Neural cell (in vitro differentiated cells): ENCODE measurements around the gene MAP3K19. TPM values are rescaled to one million over a fixed set of nuclear protein-coding genes. Genes with fewer than 3 reads are reported as not detected.

Experiments used
- H2AFZ ChIP-seq: fragments of 200-600, 300-800 bp; sonication (generic), shearing (Covaris generic); 2 replicates; pipeline ENCODE4 v1.6.0; 2014; ENCODE audit warnings: low read depth, mild to moderate bottlenecking, antibody characterized with exemption, low read length, moderate library complexity
- H3F3A ChIP-seq: fragments of 200-600 bp; shearing (Covaris generic); 2 replicates; pipeline ENCODE4 v1.6.1; 2016; ENCODE audit warnings: mild to moderate bottlenecking, moderate library complexity, mixed read lengths, antibody characterized with exemption, low read length; ENCODE audit not compliant: insufficient read depth, poor library complexity, severe bottlenecking
- H3K27ac ChIP-seq: fragments of 200-600, 300-800 bp; sonication (generic), shearing (Covaris generic); 2 replicates; pipeline ENCODE4 v1.5.1; 2014; ENCODE audit warnings: mild to moderate bottlenecking, low read length, moderate library complexity
- H3K27me3 ChIP-seq: fragments of 300-800, 200-600 bp; sonication (generic), shearing (Covaris generic); 2 replicates; pipeline ENCODE4 v1.6.0; 2014; ENCODE audit warnings: mild to moderate bottlenecking, low read depth, low read length, moderate library complexity; ENCODE audit not compliant: insufficient read depth
- H3K36me3 ChIP-seq: fragments of 300-800, 200-600 bp; sonication (generic), shearing (Covaris generic); 2 replicates; pipeline ENCODE4 v1.5.1; 2014; ENCODE audit warnings: mild to moderate bottlenecking, antibody characterized with exemption, low read length, moderate library complexity; ENCODE audit not compliant: insufficient read depth
- H3K4me2 ChIP-seq: fragments of 300-800, 200-600 bp; sonication (generic), shearing (Covaris generic); 2 replicates; pipeline ENCODE4 v1.6.0; 2014; ENCODE audit warnings: mild to moderate bottlenecking, low read length
- H3K4me3 ChIP-seq: fragments of 300-800, 200-600 bp; sonication (generic), shearing (Covaris generic); 2 replicates; pipeline ENCODE4 v1.5.1; 2014; ENCODE audit warnings: mild to moderate bottlenecking, low read length, moderate library complexity
- H3K79me2 ChIP-seq: fragments of 200-600 bp; shearing (Covaris generic); replicated peaks from 2 replicates; pipeline ENCODE4 v1.6.0; 2014; ENCODE audit warnings: mild to moderate bottlenecking, low read length, moderate library complexity; ENCODE audit not compliant: insufficient read depth
- H3K9ac ChIP-seq: fragments of 300-800, 200-600 bp; sonication (generic), shearing (Covaris generic); 2 replicates; pipeline ENCODE4 v1.6.1; 2016; ENCODE audit warnings: mild to moderate bottlenecking, low read length, mixed read lengths
- H3K9me2 ChIP-seq: fragments of 200-600 bp; shearing (Covaris generic); 2 replicates; pipeline ENCODE4 v1.6.1; 2016; ENCODE audit warnings: mild to moderate bottlenecking, low read length, mixed read lengths; ENCODE audit not compliant: insufficient read depth
- H3K9me3 ChIP-seq: fragments of 200-600, 300-800 bp; sonication (generic), shearing (Covaris generic); 2 replicates; pipeline ENCODE4 v1.6.1; 2016; ENCODE audit warnings: mild to moderate bottlenecking, mixed run types, low read length, moderate library complexity, mixed read lengths
- H4K20me1 ChIP-seq: fragments of 200-600 bp; shearing (Covaris generic); 2 replicates; pipeline ENCODE4 v1.6.1; 2016; ENCODE audit warnings: mild to moderate bottlenecking, mixed run types; ENCODE audit not compliant: insufficient read depth
- EZH2 ChIP-seq: fragments of 200-600, 300-800 bp; shearing (Covaris generic), sonication (generic); IDR thresholded peaks from 2 replicates; pipeline ENCODE4 v1.6.1; 2014; ENCODE audit warnings: antibody characterized with exemption, low read length, borderline replicate concordance, mild to moderate bottlenecking; ENCODE audit not compliant: insufficient read depth, poor library complexity, severe bottlenecking
- MXI1 ChIP-seq: fragments of 450-650 bp; conservative IDR thresholded peaks from 2 replicates; pipeline ENCODE4 v1.6.1; 2014; ENCODE audit warnings: antibody characterized with exemption, mild to moderate bottlenecking; ENCODE audit not compliant: poor library complexity, severe bottlenecking
- POLR2AphosphoS5 ChIP-seq: IDR thresholded peaks from 2 replicates; pipeline ENCODE4 v1.6.1; 2012
- RAD21 ChIP-seq: fragments of 450-650 bp; conservative IDR thresholded peaks from 2 replicates; pipeline ENCODE4 v1.6.1; 2014; ENCODE audit warnings: antibody characterized with exemption, mild to moderate bottlenecking, moderate library complexity
- SMC3 ChIP-seq: fragments of 450-650 bp; conservative IDR thresholded peaks from 2 replicates; pipeline ENCODE4 v1.6.1; 2014; ENCODE audit warnings: antibody characterized with exemption, mild to moderate bottlenecking, moderate library complexity; ENCODE audit not compliant: poor library complexity
- TAF1 ChIP-seq: IDR thresholded peaks from 2 replicates; pipeline ENCODE4 v1.6.1; 2012; ENCODE audit warnings: low read depth
- polyA plus RNA-seq: library from polyadenylated mRNA; depleted of rRNA; stranded (reverse); fragments of >200 nt; gene quantifications from 2 replicates; pipeline ENCODE4 v1.2.3, GENCODE V29; 2014
- TF ChIP-seq, protein P1 (sequence below): fragments of 450-650 bp; IDR thresholded peaks from 2 replicates; pipeline ENCODE4 v1.5.1; 2014; ENCODE audit warnings: antibody characterized with exemption, mild to moderate bottlenecking, moderate library complexity; ENCODE audit not compliant: poor library complexity, severe bottlenecking
- TF ChIP-seq, protein P2 (sequence below): IDR thresholded peaks from 2 replicates; pipeline ENCODE4 v1.6.1; 2012; ENCODE audit warnings: borderline replicate concordance

The MAP3K19 gene
- polyA plus RNA-seq, 1 donor from 2014 or later: not detected

DNA sequence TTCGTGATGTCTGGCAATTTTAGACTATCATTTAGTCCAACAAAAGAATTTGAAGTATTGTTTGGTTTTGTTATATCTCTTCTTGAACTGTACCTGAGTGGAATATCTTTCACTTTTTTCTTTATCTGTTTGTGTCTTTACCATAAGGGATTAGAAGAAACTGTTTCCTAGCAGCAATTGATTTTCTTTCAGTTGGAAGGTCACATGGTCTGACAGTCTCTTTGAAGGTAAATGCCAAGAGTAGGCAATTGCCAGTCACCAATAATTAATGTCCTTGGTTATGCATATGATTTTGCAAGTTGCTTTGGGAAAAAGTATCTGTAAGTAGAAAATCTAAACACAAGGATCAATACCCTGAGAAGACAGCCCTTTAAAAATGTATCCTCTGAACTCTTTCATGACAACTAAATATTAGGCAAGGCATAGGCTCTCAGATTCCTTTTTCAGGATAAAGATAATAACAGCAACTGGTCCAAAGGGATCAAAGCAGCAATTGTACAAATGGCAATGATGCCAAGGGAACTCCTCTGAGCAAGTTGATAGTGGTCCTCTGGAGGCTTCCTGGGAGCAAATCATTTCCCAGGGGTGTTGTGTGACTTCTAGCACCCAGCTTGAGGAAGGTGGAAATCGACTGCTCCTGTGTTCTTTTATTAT is 17.6 kb downstream of the MAP3K19 start:
- Histone ChIP-seq H3K36me3 (no peaks in the 10 kb centered on the region), H3K9ac (no peak overlapping the region), H3K79me2 (no peaks in the 10 kb centered on the region), H3K9me3 (no peaks in the 10 kb centered on the region), H3K9me2 (no peaks in the 10 kb centered on the region), H3K4me2 (no peak overlapping the region), H3K4me3 (no peak overlapping the region), H3F3A (no peaks in the 10 kb centered on the region), H2AFZ (peak overlapping the region; percentile 8), H4K20me1 (no peaks in the 10 kb centered on the region), H3K27me3 (no peaks in the 10 kb centered on the region), H3K27ac (no peak overlapping the region)
- TF ChIP-seq, protein P1, sequence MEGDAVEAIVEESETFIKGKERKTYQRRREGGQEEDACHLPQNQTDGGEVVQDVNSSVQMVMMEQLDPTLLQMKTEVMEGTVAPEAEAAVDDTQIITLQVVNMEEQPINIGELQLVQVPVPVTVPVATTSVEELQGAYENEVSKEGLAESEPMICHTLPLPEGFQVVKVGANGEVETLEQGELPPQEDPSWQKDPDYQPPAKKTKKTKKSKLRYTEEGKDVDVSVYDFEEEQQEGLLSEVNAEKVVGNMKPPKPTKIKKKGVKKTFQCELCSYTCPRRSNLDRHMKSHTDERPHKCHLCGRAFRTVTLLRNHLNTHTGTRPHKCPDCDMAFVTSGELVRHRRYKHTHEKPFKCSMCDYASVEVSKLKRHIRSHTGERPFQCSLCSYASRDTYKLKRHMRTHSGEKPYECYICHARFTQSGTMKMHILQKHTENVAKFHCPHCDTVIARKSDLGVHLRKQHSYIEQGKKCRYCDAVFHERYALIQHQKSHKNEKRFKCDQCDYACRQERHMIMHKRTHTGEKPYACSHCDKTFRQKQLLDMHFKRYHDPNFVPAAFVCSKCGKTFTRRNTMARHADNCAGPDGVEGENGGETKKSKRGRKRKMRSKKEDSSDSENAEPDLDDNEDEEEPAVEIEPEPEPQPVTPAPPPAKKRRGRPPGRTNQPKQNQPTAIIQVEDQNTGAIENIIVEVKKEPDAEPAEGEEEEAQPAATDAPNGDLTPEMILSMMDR: no peak
- TF ChIP-seq SMC3 (no peak), POLR2AphosphoS5 (no peak), RAD21 (no peak), TAF1 (no peak), EZH2 (no peak)

DNA sequence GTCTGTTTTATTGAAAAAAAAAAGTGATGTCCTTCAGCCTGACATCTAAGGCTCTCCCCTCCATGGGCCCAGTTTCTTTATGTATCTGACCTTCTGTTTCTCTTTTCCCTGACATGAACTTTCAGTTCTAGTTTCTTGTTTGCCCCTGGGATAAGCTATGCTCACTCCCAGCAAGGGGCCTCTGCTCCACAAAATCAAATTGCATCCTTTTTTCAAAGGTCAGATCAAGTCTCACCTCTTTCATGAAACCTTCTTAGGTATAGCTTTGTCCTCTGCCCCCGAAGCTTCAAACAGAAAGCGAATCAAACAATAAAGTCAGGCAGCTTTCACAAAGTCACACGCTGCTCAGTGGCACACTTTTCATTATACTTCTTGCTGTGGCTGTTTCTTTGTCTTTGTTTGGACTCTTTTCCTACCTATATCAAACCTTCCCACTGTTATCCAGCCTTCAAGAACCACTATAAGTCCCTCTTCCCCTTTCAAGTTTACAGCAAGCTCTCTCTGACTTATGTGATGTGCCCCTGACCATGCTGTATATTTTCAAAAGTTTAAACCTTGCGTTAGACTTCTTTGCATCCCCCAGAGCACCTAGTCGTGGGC is 23.3 kb downstream of the MAP3K19 start:
- H3K4me3 ChIP-seq: no peak overlapping the region
- no peaks in the 10 kb centered on the region for H3F3A ChIP-seq
- H3K36me3 ChIP-seq: no peaks in the 10 kb centered on the region
- no peaks in the 10 kb centered on the region for H3K27me3 ChIP-seq
- no peak overlapping the region for H3K4me2 ChIP-seq
- H3K9ac ChIP-seq: no peak overlapping the region
- no peak overlapping the region for H3K27ac ChIP-seq
- H3K79me2 ChIP-seq: no peaks in the 10 kb centered on the region
- TF ChIP-seq, protein P2, sequence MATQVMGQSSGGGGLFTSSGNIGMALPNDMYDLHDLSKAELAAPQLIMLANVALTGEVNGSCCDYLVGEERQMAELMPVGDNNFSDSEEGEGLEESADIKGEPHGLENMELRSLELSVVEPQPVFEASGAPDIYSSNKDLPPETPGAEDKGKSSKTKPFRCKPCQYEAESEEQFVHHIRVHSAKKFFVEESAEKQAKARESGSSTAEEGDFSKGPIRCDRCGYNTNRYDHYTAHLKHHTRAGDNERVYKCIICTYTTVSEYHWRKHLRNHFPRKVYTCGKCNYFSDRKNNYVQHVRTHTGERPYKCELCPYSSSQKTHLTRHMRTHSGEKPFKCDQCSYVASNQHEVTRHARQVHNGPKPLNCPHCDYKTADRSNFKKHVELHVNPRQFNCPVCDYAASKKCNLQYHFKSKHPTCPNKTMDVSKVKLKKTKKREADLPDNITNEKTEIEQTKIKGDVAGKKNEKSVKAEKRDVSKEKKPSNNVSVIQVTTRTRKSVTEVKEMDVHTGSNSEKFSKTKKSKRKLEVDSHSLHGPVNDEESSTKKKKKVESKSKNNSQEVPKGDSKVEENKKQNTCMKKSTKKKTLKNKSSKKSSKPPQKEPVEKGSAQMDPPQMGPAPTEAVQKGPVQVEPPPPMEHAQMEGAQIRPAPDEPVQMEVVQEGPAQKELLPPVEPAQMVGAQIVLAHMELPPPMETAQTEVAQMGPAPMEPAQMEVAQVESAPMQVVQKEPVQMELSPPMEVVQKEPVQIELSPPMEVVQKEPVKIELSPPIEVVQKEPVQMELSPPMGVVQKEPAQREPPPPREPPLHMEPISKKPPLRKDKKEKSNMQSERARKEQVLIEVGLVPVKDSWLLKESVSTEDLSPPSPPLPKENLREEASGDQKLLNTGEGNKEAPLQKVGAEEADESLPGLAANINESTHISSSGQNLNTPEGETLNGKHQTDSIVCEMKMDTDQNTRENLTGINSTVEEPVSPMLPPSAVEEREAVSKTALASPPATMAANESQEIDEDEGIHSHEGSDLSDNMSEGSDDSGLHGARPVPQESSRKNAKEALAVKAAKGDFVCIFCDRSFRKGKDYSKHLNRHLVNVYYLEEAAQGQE: no peak
- no peak for TF ChIP-seq SMC3
- TF ChIP-seq POLR2AphosphoS5: no peak
- no peak for TF ChIP-seq RAD21
- TF ChIP-seq MXI1: no peak
- H4K20me1 ChIP-seq: no peaks in the 10 kb centered on the region
- H2AFZ ChIP-seq: no peak overlapping the region
- H3K9me3 ChIP-seq: no peaks in the 10 kb centered on the region
- no peaks in the 10 kb centered on the region for H3K9me2 ChIP-seq
